ENCODE results near the gene COX6B2. TPM values are rescaled to one million over a fixed set of nuclear protein-coding genes. Genes with fewer than 3 reads are reported as not detected.

The COX6B2 gene
- total RNA-seq, 1 donor from 2014 or later, result 0.50 TPM

DNA sequence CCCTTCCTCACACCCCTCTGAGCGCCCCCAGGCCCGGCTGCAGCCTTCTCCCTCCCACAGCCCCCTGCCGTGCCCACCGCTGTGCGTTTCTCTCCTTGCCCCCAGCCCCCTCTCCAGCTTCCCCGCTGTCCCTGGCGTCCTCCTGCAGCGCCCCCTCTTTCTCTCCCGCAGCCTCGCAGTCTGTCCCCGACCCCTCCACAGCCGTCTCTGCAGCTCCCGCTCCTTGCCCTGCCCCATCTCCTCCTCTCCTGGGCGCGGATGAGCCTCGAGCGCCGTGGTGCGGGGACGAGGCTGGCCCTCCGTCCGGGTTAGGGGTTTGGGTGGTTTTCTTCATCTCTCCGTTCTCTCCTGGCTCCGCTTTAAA is 13.8 kb downstream of the COX6B2 start:
- FAIRE-seq, result no peak
- Histone ChIP-seq H3K4me1 (ENCODE audit: insufficient read depth, low read length) (peaks cover 25% of the 10 kb centered on the region), H3K4me2 (ENCODE audit: low read length) (peak overlapping the region; percentile 100), H3K79me2 (ENCODE audit: insufficient read depth, low read length) (peaks cover 10% of the 10 kb centered on the region), H4K20me1 (ENCODE audit: insufficient read depth, low read length) (peaks cover 6% of the 10 kb centered on the region), H3K27me3 (ENCODE audit: insufficient read depth, low read length) (peaks cover 4% of the 10 kb centered on the region), H3K9ac (ENCODE audit: low read length) (peak overlapping the region; percentile 92), H3K4me3 (ENCODE audit: insufficient read depth, low read depth, low read length) (peak overlapping the region; percentile 69), H3K27ac (ENCODE audit: low read depth, low read length) (no peak overlapping the region), H2AFZ (ENCODE audit: low read depth, low read length) (no peak overlapping the region), H3K36me3 (ENCODE audit: insufficient read depth, low read length) (no peaks in the 10 kb centered on the region), H3K9me3 (ENCODE audit: insufficient read depth, low read depth, low read length) (no peaks in the 10 kb centered on the region)
- peak overlapping the region; percentile 53 for H3K27ac Mint-ChIP-seq (ENCODE audit: unreplicated experiment)
- H3K9me3 Mint-ChIP-seq (ENCODE audit: unreplicated experiment), result peaks cover 3% of the 10 kb centered on the region
- H3K27me3 Mint-ChIP-seq (ENCODE audit: low read depth, unreplicated experiment), result no peaks in the 10 kb centered on the region
- peak overlapping the region; percentile 88 for H3K4me3 Mint-ChIP-seq (ENCODE audit: unreplicated experiment)
- peaks cover 8% of the 10 kb centered on the region for H3K36me3 Mint-ChIP-seq (ENCODE audit: low read depth, unreplicated experiment)
- H3K4me1 Mint-ChIP-seq (ENCODE audit: low read depth, unreplicated experiment), result peaks cover 17% of the 10 kb centered on the region
- DNase-seq (ENCODE audit: low read depth), result no peak
- TF ChIP-seq, protein P1, sequence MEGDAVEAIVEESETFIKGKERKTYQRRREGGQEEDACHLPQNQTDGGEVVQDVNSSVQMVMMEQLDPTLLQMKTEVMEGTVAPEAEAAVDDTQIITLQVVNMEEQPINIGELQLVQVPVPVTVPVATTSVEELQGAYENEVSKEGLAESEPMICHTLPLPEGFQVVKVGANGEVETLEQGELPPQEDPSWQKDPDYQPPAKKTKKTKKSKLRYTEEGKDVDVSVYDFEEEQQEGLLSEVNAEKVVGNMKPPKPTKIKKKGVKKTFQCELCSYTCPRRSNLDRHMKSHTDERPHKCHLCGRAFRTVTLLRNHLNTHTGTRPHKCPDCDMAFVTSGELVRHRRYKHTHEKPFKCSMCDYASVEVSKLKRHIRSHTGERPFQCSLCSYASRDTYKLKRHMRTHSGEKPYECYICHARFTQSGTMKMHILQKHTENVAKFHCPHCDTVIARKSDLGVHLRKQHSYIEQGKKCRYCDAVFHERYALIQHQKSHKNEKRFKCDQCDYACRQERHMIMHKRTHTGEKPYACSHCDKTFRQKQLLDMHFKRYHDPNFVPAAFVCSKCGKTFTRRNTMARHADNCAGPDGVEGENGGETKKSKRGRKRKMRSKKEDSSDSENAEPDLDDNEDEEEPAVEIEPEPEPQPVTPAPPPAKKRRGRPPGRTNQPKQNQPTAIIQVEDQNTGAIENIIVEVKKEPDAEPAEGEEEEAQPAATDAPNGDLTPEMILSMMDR (IDR thresholded peaks at IDR 0.05; ENCODE audit: insufficient read depth, low read depth, low read length), result no peak
- no peak for TF ChIP-seq EZH2 (IDR thresholded peaks at IDR 0.05; ENCODE audit: insufficient read depth, low read length)

DNA sequence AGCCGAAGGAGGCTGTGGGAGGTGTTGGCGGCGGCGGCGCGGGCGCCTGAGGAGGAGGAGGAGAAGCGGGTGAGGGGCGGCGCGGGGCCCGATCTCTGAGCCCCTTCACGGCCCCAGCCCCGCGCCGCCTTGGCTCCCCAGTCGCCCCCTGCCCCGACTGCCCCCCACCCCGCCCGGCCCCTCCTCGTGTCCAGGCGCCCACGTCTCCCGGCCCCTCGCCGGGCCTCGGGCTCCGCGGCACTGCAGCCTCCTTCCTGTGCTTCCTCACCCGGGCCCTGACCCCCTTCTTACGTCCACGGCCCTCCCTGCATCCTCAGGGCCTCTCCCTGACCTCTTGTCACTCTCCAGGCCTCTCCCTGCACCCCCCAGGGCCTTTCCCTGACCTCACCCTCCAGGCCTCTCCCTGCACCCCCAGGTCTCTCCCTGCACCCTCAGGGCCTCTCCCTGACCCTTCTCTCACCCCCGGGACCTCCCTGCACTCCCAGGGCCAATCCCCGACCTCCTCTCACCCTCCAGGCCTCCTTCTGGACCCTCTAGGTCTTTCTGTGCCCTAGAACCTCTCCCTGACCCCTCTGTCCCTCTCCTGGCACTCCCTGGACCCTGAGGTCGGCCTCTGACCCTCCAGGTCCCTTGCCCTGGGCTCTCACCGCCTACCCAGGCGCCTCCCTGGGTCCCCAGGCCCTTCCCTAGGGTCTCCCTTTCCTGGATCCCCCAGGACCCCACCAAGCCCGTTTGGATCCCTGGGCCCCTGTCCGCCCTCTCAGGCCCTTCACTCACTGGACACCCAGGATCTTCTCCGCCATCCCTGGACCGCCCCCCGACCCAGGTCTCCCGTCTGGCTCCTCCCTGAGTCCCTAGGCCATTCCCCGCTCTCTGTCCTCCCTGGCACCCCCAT is 14.4 kb downstream of the COX6B2 start:
- no peak for DNase-seq (ENCODE audit: low read depth)
- peaks cover 8% of the 10 kb centered on the region for H3K36me3 Mint-ChIP-seq (ENCODE audit: low read depth, unreplicated experiment)

More for the DNA sequence above, 14.4 kb downstream of the COX6B2 start:
- H3K4me3 Mint-ChIP-seq (ENCODE audit: unreplicated experiment), result peak overlapping the region; percentile 95
- Histone ChIP-seq H3K27ac (ENCODE audit: low read depth, low read length) (peak overlapping the region; percentile 70), H3K4me1 (ENCODE audit: insufficient read depth, low read length) (peaks cover 25% of the 10 kb centered on the region), H3K4me3 (ENCODE audit: insufficient read depth, low read depth, low read length) (peak overlapping the region; percentile 69), H3K36me3 (ENCODE audit: insufficient read depth, low read length) (no peaks in the 10 kb centered on the region), H3K9ac (ENCODE audit: low read length) (peak overlapping the region; percentile 92), H4K20me1 (ENCODE audit: insufficient read depth, low read length) (peaks cover 6% of the 10 kb centered on the region), H3K9me3 (ENCODE audit: insufficient read depth, low read depth, low read length) (no peaks in the 10 kb centered on the region), H2AFZ (ENCODE audit: low read depth, low read length) (peak overlapping the region; percentile 32), H3K27me3 (ENCODE audit: insufficient read depth, low read length) (peaks cover 4% of the 10 kb centered on the region), H3K79me2 (ENCODE audit: insufficient read depth, low read length) (peaks cover 10% of the 10 kb centered on the region), H3K4me2 (ENCODE audit: low read length) (peak overlapping the region; percentile 100)
- no peaks in the 10 kb centered on the region for H3K27me3 Mint-ChIP-seq (ENCODE audit: low read depth, unreplicated experiment)
- H3K27ac Mint-ChIP-seq (ENCODE audit: unreplicated experiment), result peak overlapping the region; percentile 83
- TF ChIP-seq, protein P1 (IDR thresholded peaks at IDR 0.05; ENCODE audit: insufficient read depth, low read depth, low read length), result no peak
- TF ChIP-seq EZH2 (IDR thresholded peaks at IDR 0.05; ENCODE audit: insufficient read depth, low read length), result no peak
- H3K9me3 Mint-ChIP-seq (ENCODE audit: unreplicated experiment), result peaks cover 3% of the 10 kb centered on the region
- no peak for FAIRE-seq
- H3K4me1 Mint-ChIP-seq (ENCODE audit: low read depth, unreplicated experiment), result peaks cover 12% of the 10 kb centered on the region

Data from astrocyte (in vitro differentiated cells and primary cell).